OCI-M2 (cell line): ENCODE measurements around the gene USP6NL.
"Not testable (repeated sequence)": the region's sequence is repeated elsewhere in the genome, so short reads cannot be mapped to it uniquely, and the experiment has no call there.

Experiments used
- DNase-seq: peaks from one replicate; lab custom pipeline; 2025; ENCODE audit not compliant: unreplicated experiment; lab: John Stamatoyannopoulos, UW

The USP6NL gene

DNA sequence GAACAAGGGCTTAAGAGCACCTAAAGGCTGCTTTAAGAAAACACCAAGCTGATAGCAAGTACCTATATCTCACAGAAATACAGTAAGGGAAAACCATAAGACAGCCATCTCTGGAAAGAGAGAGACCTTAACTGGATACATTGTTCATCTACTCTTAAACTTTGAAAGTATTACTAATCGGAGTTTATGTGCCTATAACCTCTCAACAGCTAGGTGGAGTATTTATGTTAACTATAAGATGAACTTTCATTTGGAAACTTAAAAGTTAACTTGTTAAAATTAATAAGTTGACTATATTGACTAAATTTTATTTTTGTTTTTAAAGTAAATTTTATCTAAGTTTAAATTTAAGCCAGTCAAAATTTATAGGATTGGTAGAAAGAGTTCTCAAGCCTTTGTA lies 90.6 kb downstream of the USP6NL start:
- DNase-seq: no peak

DNA sequence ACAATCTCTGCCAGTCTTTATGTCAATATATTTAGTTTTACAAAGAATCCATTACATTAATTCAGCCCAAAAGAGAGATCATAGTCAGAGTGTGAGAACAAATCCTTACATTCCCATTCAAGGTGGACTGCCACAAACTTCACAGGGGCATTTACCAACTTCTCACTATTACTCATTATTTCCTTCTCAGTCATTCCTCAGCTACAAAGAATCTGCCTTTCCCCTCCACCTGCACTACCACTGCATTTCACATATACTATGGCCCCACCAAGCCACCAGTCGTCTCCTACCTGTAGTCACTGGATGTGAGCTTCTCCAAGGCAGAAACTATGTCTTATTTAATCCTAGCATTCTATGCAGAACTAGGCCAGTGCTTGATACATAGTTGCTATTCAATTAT lies 94.3 kb downstream of the USP6NL start:
- DNase-seq: no peak

DNA sequence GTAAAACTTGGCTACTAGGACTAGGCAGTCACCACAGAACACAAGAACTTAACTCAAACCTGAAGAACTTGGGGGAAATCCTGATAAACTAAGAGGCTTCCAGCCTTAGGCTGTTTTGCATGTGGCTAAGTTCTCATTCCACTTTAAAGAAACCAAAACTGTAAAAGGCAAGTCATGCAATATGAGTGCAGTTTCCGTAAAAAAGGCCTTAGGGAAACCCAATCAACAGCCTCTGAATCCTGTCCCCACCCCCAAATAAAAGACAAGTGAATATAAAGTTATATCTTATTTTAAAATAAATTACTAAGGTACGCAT lies 95.1 kb downstream of the USP6NL start:
- DNase-seq: no peak

DNA sequence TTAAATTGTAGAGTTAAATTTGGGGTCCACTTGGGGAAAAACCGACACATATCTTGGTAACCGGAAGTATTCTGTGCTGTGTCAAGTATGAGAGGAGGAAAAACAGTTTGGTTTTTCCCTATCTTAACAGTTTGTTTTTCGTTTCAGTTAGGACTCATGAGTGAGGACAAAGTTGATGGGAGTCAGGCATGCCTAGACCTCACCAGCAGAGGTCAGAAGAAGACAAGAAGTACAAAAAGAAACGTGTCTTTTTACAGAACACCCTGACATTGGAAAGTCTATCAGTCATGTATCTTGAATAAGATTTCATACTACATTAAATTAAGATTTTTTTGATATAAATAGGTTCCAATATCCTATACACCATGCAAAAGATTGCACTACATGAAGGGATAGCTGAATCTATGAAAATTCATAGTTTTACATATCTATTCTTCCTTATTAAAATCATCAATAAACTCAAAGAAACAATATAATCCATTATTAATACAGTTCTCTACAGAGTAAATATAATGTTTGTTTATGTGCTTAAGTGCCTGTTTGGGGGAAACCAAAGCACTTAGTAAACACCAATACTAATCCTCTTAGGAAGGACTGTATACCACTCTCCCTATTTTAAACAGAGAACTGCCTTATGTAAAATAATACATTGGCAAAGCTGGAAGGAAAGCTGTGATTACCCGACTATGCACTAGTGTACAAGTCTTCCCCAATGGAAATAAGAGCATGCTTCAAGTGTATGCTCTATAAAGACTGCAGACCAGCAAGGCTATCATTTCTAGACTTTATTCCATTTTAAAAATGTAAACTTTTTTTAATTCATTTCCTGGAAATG lies 95.6 kb downstream of the USP6NL start:
- no peak for DNase-seq

DNA sequence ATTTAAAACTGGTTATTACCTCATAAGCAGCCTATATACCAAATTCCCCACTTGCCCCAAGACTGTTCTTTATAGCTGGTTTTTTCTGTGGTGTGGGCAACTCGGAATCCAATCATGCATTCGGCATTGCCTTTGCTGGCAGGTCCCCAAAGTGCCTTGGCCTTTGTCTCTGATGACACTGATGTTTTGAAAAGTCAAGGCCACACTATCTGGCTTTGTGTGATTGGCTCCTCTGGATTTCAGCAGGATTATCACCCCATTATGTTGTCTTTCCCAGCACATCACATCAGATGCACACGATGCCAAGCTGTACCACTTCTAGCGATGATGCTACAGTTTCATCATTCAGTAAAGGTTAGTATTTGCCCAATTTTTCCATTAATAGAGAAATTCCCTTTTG lies 97.7 kb downstream of the USP6NL start:
- DNase-seq: no peak

DNA sequence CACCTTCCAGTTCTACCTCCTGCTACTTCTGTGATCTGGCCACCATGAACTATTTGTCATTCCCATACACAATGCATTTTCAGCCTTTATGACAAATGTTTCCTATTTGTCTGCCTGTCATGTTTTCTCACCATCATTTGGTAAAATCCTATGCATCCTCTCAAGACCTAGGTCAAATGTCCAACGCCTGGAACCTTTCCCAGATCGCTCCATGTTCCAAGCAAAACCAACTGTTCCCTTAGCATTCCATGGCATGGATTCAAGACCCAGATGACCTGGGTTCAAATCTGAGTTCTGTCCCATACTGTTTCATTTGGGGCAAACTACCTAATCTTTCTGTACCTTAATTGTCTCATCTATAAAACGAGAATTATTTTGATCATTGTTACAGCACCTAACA lies 98.9 kb downstream of the USP6NL start:
- DNase-seq: no peak

DNA sequence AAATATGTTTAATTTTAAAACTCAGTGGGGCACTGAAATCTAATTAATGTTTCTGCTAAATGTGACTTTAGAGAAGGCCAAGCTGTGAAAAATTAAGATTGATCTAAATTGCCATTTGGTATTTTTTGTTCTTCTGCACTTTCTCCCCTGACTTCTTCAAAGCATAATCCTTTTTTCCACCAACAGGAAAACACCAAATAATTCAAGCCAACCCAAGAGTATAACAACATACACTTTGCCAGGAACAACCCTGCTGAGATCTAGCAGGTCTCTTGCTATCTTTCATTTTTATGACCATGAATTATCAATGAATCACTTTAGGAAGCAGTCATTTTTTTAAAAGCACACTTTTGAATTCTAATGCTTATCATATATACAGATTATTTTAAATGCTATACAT lies 100.1 kb downstream of the USP6NL start:
- no peak for DNase-seq

DNA sequence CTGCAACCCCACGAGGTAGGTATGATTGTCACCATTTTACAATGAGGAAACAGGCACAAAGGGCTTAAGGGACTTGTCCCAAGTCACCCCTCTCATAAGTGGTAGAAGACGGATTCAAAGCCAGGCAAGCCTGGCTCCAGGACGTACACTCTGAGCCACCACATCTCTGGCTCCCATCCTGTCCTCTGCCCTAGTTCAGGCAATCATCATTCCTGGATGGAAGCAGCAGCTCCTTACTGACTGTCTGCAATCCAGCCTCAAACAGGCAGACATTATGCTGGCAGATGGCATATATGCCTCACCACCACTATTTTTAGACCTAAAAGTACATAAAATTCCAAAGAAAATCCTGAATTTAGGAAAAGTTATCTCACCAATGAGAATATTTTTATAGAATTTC lies 100.7 kb downstream of the USP6NL start:
- no peak for DNase-seq

DNA sequence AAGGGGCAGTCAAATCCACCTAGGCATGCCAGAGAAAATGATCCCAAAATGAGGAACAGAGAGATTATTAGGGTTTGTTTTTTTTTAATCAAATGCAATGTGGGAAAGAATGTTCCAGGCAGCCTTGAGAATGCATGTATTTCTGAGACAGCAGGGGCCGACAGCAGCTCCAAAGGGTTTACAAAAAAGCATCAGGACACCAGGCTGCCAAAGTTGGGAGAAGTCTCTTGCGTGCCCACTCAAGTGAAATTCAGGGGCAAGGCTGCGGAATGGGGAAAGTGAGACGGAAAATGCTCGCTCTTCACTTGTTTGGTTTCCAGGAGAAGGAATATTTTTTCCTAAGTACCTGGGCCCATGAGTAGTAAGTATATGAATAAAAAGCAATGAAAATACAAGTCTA lies 101.2 kb downstream of the USP6NL start:
- no peak for DNase-seq

DNA sequence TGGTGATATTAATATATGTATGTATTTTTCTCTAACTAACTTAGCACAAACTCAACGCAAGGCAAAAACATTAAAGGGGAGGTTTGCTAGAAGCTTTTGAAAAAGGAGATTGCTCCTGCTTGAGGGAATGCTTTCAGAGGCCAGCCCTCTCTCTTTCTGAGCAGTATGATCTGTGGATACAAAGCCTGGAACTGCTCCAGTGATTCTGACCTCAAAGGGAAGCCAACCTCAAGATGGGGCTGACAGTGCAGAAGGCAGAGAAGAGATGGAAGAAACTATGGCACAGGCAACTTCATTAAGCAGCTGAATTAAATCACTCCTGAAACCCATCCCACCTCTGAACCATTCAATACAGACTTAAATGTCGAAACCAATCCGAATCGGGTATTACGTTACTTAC lies 102.4 kb downstream of the USP6NL start:
- no peak for DNase-seq

DNA sequence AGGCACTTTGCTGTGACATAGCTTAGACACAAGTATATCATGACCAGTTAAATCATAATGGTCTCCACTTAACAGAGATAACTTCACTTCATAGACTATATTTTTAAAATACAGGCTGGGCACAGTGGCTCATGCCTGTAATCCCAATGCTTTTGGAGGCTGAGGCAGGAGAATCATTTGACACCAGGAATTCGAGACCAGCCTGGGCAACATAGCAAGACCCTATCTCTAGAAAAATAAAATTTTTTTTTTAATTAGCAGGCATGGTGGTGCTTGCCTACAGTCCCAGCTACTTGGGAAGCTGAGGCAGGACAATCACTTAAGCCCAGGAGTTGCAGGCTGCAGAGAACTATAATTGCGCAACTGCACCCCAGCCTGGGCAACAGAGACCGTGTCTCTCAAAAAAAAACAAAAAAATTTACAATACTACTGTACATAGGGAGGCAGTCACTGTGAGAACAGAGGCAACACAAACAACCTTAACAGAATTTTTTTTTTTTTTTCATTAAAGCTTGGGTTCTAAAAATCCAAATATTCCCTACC lies 105.1 kb downstream of the USP6NL start:
- no peak for DNase-seq

DNA sequence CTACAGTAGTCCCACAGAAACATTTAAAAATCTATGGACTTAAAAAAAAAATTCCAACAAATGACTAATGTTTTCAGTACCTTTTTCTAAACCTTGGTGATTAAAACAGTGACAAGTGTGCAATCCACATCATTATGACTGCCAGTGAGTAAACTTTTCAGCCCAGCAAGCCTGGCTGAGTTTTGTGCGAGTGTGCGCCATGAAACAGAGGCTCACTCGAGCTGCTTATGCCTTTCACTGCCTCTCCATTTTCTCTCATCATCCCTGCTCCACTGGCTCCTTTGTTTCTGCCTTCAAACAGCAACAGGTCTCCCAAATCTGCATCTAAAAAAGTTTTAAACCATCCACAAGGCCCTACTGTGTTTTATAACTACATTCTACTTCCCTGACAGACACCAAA lies 105.8 kb downstream of the USP6NL start:
- no peak for DNase-seq

DNA sequence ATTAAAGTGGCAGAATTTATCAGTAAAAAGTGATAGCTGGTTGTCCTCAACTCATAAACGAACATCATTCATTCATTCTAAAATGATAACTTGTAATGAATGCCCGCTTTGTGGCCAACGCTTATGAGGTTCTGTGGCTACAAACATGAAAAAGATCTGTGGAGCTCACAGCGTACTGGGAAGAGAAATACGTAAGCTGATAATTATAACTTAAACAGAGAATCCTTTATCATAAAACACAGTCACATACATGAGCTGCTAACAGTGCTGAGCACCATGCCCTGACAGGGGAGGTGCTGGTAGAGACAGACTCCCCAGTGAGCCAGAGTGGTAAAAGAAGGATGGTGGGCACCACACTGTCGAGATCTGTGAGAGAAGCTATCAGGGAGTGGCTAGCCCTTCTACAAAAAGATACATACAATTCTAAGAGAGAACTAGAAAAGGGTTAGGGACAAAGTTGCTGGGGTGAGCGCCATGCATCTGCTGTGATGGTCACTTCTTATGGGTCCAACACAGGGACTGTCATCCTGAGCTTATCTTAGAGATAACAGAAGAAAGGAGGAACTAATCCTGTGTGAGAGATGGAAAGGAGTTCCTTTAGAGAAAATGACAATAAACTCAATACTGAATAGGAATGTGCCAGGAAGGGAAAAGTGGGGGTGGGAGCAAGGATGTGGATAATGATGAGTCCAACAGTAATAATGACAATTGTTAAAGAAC lies 106.7 kb downstream of the USP6NL start:
- DNase-seq: no peak

DNA sequence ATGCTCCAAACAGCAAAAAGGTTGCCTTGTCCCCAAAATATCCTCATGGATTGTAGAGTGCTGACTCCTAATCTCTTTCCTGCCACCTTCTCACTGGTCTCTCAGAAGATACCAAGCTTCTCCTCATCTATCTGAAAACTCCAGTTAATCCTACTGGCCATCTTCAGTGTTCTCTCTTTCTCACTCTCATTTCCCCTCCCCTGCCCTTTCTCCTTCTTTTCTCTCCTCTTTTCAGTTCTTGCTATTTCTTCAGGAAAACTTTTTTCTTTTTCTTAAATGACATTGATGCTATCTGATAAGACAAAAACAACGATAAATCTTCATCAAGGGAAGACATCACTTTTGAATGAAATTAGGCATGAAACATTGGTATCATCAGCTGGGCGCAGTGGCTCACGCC lies 109.8 kb downstream of the USP6NL start:
- DNase-seq: no peak

DNA sequence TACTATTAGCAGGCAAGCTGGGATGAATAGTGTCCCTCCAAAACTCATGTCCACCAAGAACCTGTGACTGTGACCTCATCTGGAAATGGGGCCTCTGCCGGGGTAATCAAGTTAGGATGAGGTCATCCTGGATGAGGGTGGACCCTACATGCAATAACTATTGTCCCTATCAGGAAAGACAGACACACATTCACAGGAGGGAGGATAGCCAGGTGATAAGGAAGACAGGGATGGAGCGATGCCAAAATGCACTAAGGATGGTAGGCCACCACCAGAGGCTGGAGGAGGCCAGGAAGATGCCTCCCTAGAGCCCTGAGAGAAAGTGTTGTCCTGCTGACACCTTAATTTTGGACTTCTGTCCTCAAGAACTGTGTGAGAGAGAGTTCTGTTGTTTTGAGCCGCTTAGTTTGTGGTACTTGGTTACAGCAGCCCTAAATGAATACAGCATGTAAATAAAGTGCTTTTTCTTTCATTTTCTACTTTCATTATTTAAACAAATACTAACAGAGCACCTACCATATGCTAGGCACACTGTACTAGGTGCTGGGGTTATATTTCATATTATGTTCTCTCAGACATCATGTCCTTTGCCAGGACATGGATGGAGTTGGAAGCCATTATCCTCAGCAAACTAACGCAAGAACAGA lies 111.9 kb downstream of the USP6NL start:
- no peak for DNase-seq

DNA sequence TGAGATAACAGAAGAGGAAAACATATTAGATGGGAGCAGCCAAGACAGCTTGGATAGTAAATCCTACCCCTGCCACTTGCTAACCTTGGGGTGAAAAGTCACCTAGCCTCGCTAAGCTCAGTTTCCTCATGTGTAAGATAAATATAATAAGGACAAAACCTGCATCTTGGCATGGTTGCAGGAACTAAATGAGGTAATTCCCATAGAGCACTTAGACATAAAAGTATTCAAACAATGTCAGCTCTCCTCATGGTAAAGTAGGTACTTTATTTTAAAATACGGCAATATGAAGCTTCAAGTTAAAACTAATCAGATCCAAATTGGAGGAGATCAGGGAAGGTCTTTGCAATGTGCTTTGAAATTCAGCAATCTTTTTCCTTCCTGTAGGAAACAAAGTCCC lies 113.1 kb downstream of the USP6NL start:
- DNase-seq: no peak

DNA sequence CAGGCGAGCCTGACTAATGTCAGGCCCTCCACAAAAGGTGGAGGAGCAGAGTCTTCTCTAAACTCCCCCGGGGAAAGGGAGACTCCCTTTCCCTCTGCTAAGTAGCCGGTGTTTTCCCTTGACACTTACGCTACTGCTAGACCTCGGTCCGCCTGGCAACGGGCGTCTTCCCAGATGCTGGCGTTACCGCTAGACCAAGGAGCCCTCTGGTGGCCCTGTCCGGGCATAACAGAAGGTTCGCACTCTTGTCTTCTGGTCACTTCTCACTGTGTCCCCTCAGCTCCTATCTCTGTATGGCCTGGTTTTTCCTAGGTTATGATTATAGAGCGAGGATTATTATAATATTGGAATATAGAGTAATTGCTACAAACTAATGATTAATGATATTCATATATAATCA lies 116.5 kb downstream of the USP6NL start:
- not testable (repeated sequence) for DNase-seq

DNA sequence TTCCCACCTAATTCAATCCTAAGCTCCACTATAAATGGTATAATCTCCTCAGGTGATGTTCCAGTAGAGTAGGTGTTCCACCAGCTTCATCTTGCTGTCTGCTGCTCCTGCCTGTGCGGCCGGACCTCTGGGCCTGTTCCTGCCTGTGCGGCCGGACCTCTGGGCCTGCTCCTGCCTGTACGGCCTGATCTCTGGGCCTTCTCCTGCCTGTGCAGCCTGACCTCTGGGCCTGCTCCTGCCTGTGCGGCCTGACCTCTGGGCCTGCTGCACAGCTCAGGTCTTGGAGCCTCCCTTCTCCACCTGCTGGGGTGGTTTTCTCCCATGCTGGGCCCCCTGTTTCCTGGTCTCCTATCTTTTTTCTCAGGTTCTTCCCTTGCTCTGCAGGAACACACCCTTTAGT lies 117.8 kb downstream of the USP6NL start:
- DNase-seq: no peak

DNA sequence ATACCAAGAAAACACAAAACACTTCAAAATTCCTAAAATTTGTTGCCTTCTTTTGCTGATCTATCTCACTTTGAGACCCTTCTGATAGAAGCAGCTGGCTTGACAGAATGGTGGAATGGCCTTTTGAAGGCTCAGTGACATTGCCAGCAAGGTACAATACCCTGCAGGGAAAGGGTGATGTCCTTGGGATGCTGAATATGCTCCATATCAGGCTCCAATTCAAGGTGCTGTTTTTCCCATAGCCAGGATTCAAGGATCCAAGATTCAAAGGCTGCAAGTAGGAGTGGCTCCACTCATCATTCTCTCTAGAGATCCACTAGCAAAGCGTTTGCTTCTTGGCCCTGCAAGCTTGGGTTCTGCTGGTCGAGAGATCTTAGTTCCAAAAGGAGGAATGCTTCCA lies 120.4 kb downstream of the USP6NL start:
- no peak for DNase-seq

DNA sequence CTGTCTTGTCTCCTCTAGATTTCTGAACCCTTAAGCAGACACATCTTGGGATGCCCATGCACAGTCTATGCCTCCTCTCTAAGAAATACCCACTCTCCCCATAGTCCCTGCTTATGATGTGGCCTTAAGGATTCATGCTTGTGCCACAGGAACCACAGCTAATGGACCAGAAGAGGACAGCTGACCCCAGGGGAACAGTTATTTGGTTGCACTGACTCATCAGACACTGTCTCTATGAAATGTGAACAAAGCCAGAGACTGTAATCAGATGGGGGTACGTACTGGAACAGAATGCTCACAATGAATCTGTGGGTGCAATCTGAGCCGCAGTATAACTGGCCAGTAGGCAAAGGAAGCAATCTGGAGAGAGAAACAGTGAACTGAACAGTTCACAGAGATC lies 121.9 kb downstream of the USP6NL start:
- DNase-seq: no peak

DNA sequence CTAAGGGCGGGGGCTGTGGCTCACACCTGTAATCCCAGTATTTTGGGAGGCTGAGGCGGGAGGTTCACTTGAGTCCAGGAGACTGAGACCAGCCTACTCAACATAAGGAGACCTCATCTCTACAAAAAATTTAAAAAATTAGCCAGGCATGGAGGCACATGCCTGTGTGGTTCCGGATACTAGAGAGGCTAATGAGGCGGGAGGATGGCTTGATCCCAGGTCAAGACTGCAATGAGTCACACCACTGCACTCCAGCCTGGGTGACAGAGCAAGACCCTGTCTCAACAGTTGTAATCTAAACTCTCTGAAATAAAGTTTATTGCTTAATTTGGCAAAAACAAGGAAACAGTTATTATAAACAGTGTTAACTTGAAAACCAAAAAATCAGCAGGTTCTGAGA lies 123.3 kb downstream of the USP6NL start:
- no peak for DNase-seq
